ENCODE data around the gene PLEK2.

- TF ChIP-seq POLR2A (IDR thresholded peaks at IDR 0.05): no peak
- no peak for TF ChIP-seq POLR2AphosphoS5 (IDR thresholded peaks at IDR 0.05)
Measured at GRCh38 chr14:67441256-67441655, 29.3 kb upstream of the PLEK2 start.
